Endothelial cell of umbilical vein (primary cell): ENCODE data around the gene XRCC6. TPM values are rescaled to one million over a fixed set of nuclear protein-coding genes. Genes with fewer than 3 reads are reported as not detected.
"Not testable (repeated sequence)": the region's sequence is repeated elsewhere in the genome, so short reads cannot be mapped to it uniquely, and the experiment has no call there.

Experiments
- BruUV-seq: library from RNA; stranded (reverse); fragments of 400-500 nt; replicated peaks from 2 replicates; lab custom pipeline; 2021; lab: Mats Ljungman, UMichigan
- CTCF ChIA-PET: fragments of 300-600, 350-600 bp; sonication (Branson Sonifier 250); formaldehyde crosslinking; loops from one replicate; lab custom pipeline; 2021; ENCODE audit warnings: antibody characterized with exemption, inconsistent platforms; lab: Charles Lee
- POLR2A ChIA-PET: fragments of 300-600, 350-600 bp; sonication (Branson Sonifier 250); formaldehyde crosslinking; loops from one replicate; lab custom pipeline; 2021; ENCODE audit warnings: antibody characterized with exemption, inconsistent platforms; lab: Charles Lee
- DNase-seq: peaks from one replicate; pipeline ENCODE4 v3.0.0-alpha.2; 2011; ENCODE audit warnings: low read depth, low spot score
- FAIRE-seq: peaks from 2 replicates; lab custom pipeline; 2011; peaks lifted over from hg19 to GRCh38; lab: Jason Lieb, UNC
- H2AFZ ChIP-seq: 2 replicates; pipeline ENCODE4 v1.6.0; 2012; ENCODE audit warnings: low read depth, low read length, control low read depth, inconsistent platforms
- H3K27ac ChIP-seq: 2 replicates; pipeline ENCODE4 v1.5.1; 2011; ENCODE audit warnings: low read depth, mild to moderate bottlenecking, control low read depth, low read length, moderate library complexity; ENCODE audit not compliant: insufficient read depth
- H3K27me3 ChIP-seq, 2 experiments: 2 replicates each; pipeline versions ENCODE4 v1.6.0 to v1.6.1; 2011; ENCODE audit warnings: low read length in 2 of 2, mixed read lengths in 1 of 2; ENCODE audit not compliant: control insufficient read depth in 2 of 2, insufficient read depth in 2 of 2
- H3K36me3 ChIP-seq, 2 experiments: 2 replicates in 1 of 2; 3 replicates in 1 of 2; pipeline ENCODE4 v1.5.1; 2011; ENCODE audit warnings: low read length in 2 of 2, mild to moderate bottlenecking in 1 of 2, moderate library complexity in 1 of 2; ENCODE audit not compliant: control insufficient read depth in 2 of 2, insufficient read depth in 2 of 2; ENCODE audit errors: extremely low read depth in 1 of 2
- H3K4me1 ChIP-seq: 3 replicates; pipeline ENCODE4 v1.5.1; 2011; ENCODE audit warnings: mild to moderate bottlenecking, low read length; ENCODE audit not compliant: control insufficient read depth, insufficient read depth; ENCODE audit errors: extremely low read depth
- H3K4me2 ChIP-seq: 2 replicates; pipeline ENCODE4 v1.6.1; 2011; ENCODE audit warnings: low read length, control low read depth, mixed read lengths; ENCODE audit not compliant: insufficient read depth
- H3K4me3 ChIP-seq, 3 experiments: fragments of 200-600 bp in 1 of 3; sonication (generic), shearing (Covaris generic) in 1 of 3; replicated peaks in 1 of 3; 2 replicates each; pipeline ENCODE4 v1.5.1; 2011 to 2016; ENCODE audit warnings: control low read depth in 3 of 3, low read length in 3 of 3, mild to moderate bottlenecking in 2 of 3, inconsistent platforms in 1 of 3, low read depth in 1 of 3, moderate library complexity in 1 of 3; ENCODE audit not compliant: insufficient read depth in 1 of 3
- H3K79me2 ChIP-seq: 2 replicates; pipeline ENCODE4 v1.6.0; 2012; ENCODE audit warnings: low read length, inconsistent platforms; ENCODE audit not compliant: control insufficient read depth, insufficient read depth
- H3K9ac ChIP-seq: replicated peaks from 2 replicates; pipeline ENCODE3; 2011; ENCODE audit warnings: low read length, control low read depth; ENCODE audit not compliant: insufficient read depth; ENCODE audit errors: extremely low read depth
- H3K9me1 ChIP-seq: replicated peaks from 3 replicates; pipeline ENCODE4 v1.6.0; 2011; ENCODE audit warnings: mild to moderate bottlenecking, low read length; ENCODE audit not compliant: control insufficient read depth, insufficient read depth; ENCODE audit errors: extremely low read depth
- H3K9me3 ChIP-seq: replicated peaks from 2 replicates; pipeline ENCODE4 v1.5.1; 2012; ENCODE audit warnings: low read length, inconsistent platforms; ENCODE audit not compliant: control insufficient read depth, insufficient read depth
- H4K20me1 ChIP-seq: replicated peaks from 2 replicates; pipeline ENCODE3; 2011; ENCODE audit warnings: mild to moderate bottlenecking, low read length; ENCODE audit not compliant: control insufficient read depth, insufficient read depth; ENCODE audit errors: extremely low read depth
- EZH2 ChIP-seq: IDR thresholded peaks from 2 replicates; pipeline ENCODE4 v1.6.1; 2012; ENCODE audit warnings: borderline replicate concordance, low read depth, mild to moderate bottlenecking, moderate library complexity, low read length, inconsistent platforms; ENCODE audit not compliant: severe bottlenecking
- FOS ChIP-seq: IDR thresholded peaks from 2 replicates; pipeline ENCODE4 v1.6.1; 2011; ENCODE audit warnings: mild to moderate bottlenecking, low read length, moderate library complexity, borderline replicate concordance; ENCODE audit not compliant: insufficient read depth
- GATA2 ChIP-seq: IDR thresholded peaks from 2 replicates; pipeline ENCODE4 v1.7.0; 2011; ENCODE audit warnings: low read depth, mild to moderate bottlenecking, moderate library complexity, mixed read lengths, low read length; ENCODE audit not compliant: insufficient read length, insufficient read depth
- JUN ChIP-seq: IDR thresholded peaks from 2 replicates; pipeline ENCODE4 v1.6.1; 2011; ENCODE audit warnings: borderline replicate concordance, low read depth; ENCODE audit not compliant: insufficient read length, insufficient read depth
- MYC ChIP-seq: IDR thresholded peaks from one replicate; pipeline ENCODE4 v1.6.1; 2011; ENCODE audit warnings: mild to moderate bottlenecking, low read depth, low read length
- POLR2A ChIP-seq: IDR thresholded peaks from 2 replicates; pipeline ENCODE4 v1.6.1; 2012; ENCODE audit warnings: low read depth, mild to moderate bottlenecking, control low read depth, low read length
- POLR2AphosphoS5 ChIP-seq: IDR thresholded peaks from 2 replicates; pipeline ENCODE4 v1.6.1; 2012; ENCODE audit warnings: low read depth, mild to moderate bottlenecking, control low read depth, low read length, moderate library complexity; ENCODE audit not compliant: insufficient read depth
- dilution Hi-C: fragments of 300-500 bp; cut with MboI; formaldehyde crosslinking; loops from one replicate; pipeline ENCODE4 v1.15.0; 2019; ENCODE audit warnings: low sequenced_read_pairs; ENCODE audit not compliant: extremely low pct_ligation_motif_present
- intact Hi-C: fragments of 100-400 bp; cut with micrococcal nuclease; formaldehyde crosslinking; loops from one replicate; pipeline ENCODE4 v1.10.0; 2022
- polyA plus RNA-seq, 4 experiments: library from polyadenylated mRNA; depleted of rRNA in 3 of 4; stranded (reverse) in 3 of 4; unstranded in 1 of 4; fragments of >200 nt; gene quantifications; 2 replicates each; pipeline versions ENCODE4 v1.2.1 to v1.2.3, GENCODE V29; 2011 to 2012; ENCODE audit warnings: missing spikeins in 1 of 4
- total RNA-seq: library from RNA; stranded (reverse); gene quantifications from 2 replicates; pipeline ENCODE4 v1.2.3, GENCODE V29; 2021
- TF ChIP-seq, protein P1 (sequence below): IDR thresholded peaks from 2 replicates; pipeline ENCODE4 v1.6.1; 2011; ENCODE audit not compliant: insufficient read depth, insufficient read length
- TF ChIP-seq, protein P2 (sequence below), 2 donors: IDR thresholded peaks; 1 replicate in 1 of 2; 2 replicates in 1 of 2; pipeline ENCODE4 v1.5.1; 2011; ENCODE audit warnings: low read length in 2 of 2, mild to moderate bottlenecking in 2 of 2, moderate library complexity in 2 of 2, control low read depth in 1 of 2, inconsistent platforms in 1 of 2, low read depth in 1 of 2; ENCODE audit not compliant: insufficient read depth in 1 of 2; ENCODE audit errors: extremely low read depth in 1 of 2

Gene XRCC6
- total and polyA plus RNA-seq, 2 donors (not counting 3 experiments of a cell fraction or from before 2014, with no cell fraction given) = 117 to 309 TPM

DNA sequence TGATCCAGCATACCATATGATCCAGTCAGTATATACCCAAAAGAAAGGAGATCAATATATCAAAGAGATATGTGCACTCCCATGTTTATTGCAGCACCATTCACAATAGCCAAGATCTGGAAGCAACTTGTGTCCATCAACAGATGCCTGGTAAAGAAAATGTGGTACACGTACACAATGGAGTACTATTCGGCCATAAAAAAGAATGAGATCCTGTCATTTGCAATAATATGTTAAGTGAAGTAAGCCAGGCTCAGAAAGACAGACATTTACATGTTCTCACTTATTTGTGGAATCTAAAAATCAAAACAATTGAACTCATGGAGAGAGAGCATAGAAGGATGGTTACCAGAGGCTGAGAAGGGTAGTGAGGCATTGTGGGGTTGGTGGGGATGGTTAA is 40.6 kb downstream of the XRCC6 start:
- ChIA-PET POLR2A (no interaction called here), CTCF (interaction anchor here (1.0 to 1.4 kb wide), 2 partner anchors 10 to 279 kb away, joined by 3 read pairs; no protein-coding TSS in a partner anchor)
- DNase-seq (no peak), FAIRE-seq (no peak)
- TF ChIP-seq JUN (no peak), MYC (no peak), FOS (no peak), POLR2A (no peak), POLR2AphosphoS5 (no peak), EZH2 (no peak), GATA2 (no peak)
- TF ChIP-seq, protein P1, sequence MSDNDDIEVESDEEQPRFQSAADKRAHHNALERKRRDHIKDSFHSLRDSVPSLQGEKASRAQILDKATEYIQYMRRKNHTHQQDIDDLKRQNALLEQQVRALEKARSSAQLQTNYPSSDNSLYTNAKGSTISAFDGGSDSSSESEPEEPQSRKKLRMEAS = no peak
- TF ChIP-seq, protein P2, sequence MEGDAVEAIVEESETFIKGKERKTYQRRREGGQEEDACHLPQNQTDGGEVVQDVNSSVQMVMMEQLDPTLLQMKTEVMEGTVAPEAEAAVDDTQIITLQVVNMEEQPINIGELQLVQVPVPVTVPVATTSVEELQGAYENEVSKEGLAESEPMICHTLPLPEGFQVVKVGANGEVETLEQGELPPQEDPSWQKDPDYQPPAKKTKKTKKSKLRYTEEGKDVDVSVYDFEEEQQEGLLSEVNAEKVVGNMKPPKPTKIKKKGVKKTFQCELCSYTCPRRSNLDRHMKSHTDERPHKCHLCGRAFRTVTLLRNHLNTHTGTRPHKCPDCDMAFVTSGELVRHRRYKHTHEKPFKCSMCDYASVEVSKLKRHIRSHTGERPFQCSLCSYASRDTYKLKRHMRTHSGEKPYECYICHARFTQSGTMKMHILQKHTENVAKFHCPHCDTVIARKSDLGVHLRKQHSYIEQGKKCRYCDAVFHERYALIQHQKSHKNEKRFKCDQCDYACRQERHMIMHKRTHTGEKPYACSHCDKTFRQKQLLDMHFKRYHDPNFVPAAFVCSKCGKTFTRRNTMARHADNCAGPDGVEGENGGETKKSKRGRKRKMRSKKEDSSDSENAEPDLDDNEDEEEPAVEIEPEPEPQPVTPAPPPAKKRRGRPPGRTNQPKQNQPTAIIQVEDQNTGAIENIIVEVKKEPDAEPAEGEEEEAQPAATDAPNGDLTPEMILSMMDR (IDR thresholded peaks at IDR 0.05; ENCODE audit: extremely low read depth in 1 of 2, insufficient read depth in 1 of 2, low read depth in 1 of 2, low read length in 2 of 2) = no peak
- Histone ChIP-seq H3K36me3 (peaks cover 33 to 41% of the 10 kb centered on the region in 2 experiments), H3K9me1 (no peaks in the 10 kb centered on the region), H3K4me2 (no peak overlapping the region), H3K27me3 (no peaks in the 10 kb centered on the region), H3K4me3 (no peak overlapping the region), H3K9me3 (no peaks in the 10 kb centered on the region), H2AFZ (no peak overlapping the region), H3K9ac (no peak overlapping the region), H3K4me1 (no peaks in the 10 kb centered on the region), H3K79me2 (no peaks in the 10 kb centered on the region), H3K27ac (no peak overlapping the region), H4K20me1 (no peaks in the 10 kb centered on the region)
- no TSS peak for BruUV-seq
- dilution Hi-C loops = no loop called here
- intact Hi-C loops = no loop called here

DNA sequence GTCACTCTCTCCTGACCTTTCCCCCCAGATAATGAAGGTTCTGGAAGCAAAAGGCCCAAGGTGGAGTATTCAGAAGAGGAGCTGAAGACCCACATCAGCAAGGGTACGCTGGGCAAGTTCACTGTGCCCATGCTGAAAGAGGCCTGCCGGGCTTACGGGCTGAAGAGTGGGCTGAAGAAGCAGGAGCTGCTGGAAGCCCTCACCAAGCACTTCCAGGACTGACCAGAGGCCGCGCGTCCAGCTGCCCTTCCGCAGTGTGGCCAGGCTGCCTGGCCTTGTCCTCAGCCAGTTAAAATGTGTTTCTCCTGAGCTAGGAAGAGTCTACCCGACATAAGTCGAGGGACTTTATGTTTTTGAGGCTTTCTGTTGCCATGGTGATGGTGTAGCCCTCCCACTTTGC is 42.5 kb downstream of the XRCC6 start:
- H3K79me2 ChIP-seq, H3K9ac ChIP-seq, H3K27ac ChIP-seq, H3K4me3 ChIP-seq, FAIRE-seq, BruUV-seq, H3K9me3 ChIP-seq, H4K20me1 ChIP-seq, H3K4me2 ChIP-seq, dilution Hi-C loops, intact Hi-C loops, H2AFZ ChIP-seq, H3K9me1 ChIP-seq, H3K27me3 ChIP-seq, DNase-seq: not testable (repeated sequence)
- H3K4me1 ChIP-seq = peaks cover 10% of the 10 kb centered on the region
- ChIA-PET POLR2A (interaction anchor here (1.2 kb wide), 1 partner anchor 25 kb away, joined by 3 read pairs; the partner anchor contains the start of gene SNU13), CTCF (interaction anchor here (0.8 to 1.6 kb wide), 4 partner anchors 9 to 277 kb away, joined by 3 to 8 read pairs (median 4); no protein-coding TSS in a partner anchor)
- peaks cover 23 to 36% of the 10 kb centered on the region in 2 experiments for H3K36me3 ChIP-seq
